KMS-11 (cell line): ENCODE results near the gene DOK4.

Experiments
- H2AFZ ChIP-seq: fragments of 200-600 bp; sonication (generic); 2 replicates; pipeline ENCODE4 v1.6.1; 2016; ENCODE audit warnings: antibody characterized with exemption, mixed run types, low read depth
- H3K27ac ChIP-seq: fragments of 200-600 bp; sonication (generic); 2 replicates; pipeline ENCODE4 v1.6.1; 2016; ENCODE audit warnings: mild to moderate bottlenecking, mixed run types
- H3K27me3 ChIP-seq: fragments of 200-600 bp; sonication (generic); 2 replicates; pipeline ENCODE4 v1.6.1; 2017; ENCODE audit warnings: mild to moderate bottlenecking, low read depth, mixed run types, moderate library complexity; ENCODE audit not compliant: insufficient read depth
- H3K36me3 ChIP-seq: fragments of 200-600 bp; sonication (generic); 2 replicates; pipeline ENCODE4 v1.6.1; 2017; ENCODE audit warnings: mild to moderate bottlenecking, mixed run types; ENCODE audit not compliant: insufficient read depth
- H3K4me1 ChIP-seq: fragments of 200-600 bp; sonication (generic); 2 replicates; pipeline ENCODE4 v1.6.1; 2016; ENCODE audit warnings: mild to moderate bottlenecking, low read depth, mixed run types; ENCODE audit not compliant: poor library complexity, severe bottlenecking
- H3K4me2 ChIP-seq: fragments of 200-600 bp; sonication (generic); 2 replicates; pipeline ENCODE4 v1.7.0; 2016; ENCODE audit warnings: mild to moderate bottlenecking, mixed run types
- H3K4me3 ChIP-seq: fragments of 200-600 bp; sonication (generic); IDR thresholded peaks from 2 replicates; pipeline ENCODE4 v1.6.1; 2017; ENCODE audit warnings: low read depth, low read length, mixed read lengths; ENCODE audit not compliant: insufficient read depth
- H3K79me2 ChIP-seq: fragments of 200-600 bp; sonication (generic); 2 replicates; pipeline ENCODE4 v1.6.1; 2016; ENCODE audit warnings: low read depth, mixed run types; ENCODE audit not compliant: insufficient read depth
- H3K9ac ChIP-seq: fragments of 200-600 bp; sonication (generic); 2 replicates; pipeline ENCODE4 v1.6.1; 2016; ENCODE audit warnings: mild to moderate bottlenecking, mixed run types
- H4K20me1 ChIP-seq: fragments of 200-600 bp; sonication (generic); 2 replicates; pipeline ENCODE4 v1.6.1; 2016; ENCODE audit warnings: mild to moderate bottlenecking, mixed run types; ENCODE audit not compliant: insufficient read depth
- CTCF ChIP-seq: fragments of 200-600 bp; sonication (generic); conservative IDR thresholded peaks from 2 replicates; pipeline ENCODE4 v1.6.1; 2017; ENCODE audit warnings: low read depth, mild to moderate bottlenecking, antibody characterized with exemption, low read length, moderate library complexity, mixed read lengths

The DOK4 gene

GRCh38 chr16:57481421-57481820, 4.9 kb downstream of the DOK4 start:
- no peak overlapping the region for H3K4me2 ChIP-seq
- H3K27ac ChIP-seq, result no peak overlapping the region
- no peak overlapping the region for H3K4me3 ChIP-seq
- no peaks in the 10 kb centered on the region for H4K20me1 ChIP-seq
- no peak overlapping the region for H2AFZ ChIP-seq
- no peak for TF ChIP-seq CTCF
- H3K27me3 ChIP-seq, result no peaks in the 10 kb centered on the region
- no peaks in the 10 kb centered on the region for H3K79me2 ChIP-seq
- no peaks in the 10 kb centered on the region for H3K36me3 ChIP-seq
- peaks cover 11% of the 10 kb centered on the region for H3K4me1 ChIP-seq
- H3K9ac ChIP-seq, result no peak overlapping the region

DNA sequence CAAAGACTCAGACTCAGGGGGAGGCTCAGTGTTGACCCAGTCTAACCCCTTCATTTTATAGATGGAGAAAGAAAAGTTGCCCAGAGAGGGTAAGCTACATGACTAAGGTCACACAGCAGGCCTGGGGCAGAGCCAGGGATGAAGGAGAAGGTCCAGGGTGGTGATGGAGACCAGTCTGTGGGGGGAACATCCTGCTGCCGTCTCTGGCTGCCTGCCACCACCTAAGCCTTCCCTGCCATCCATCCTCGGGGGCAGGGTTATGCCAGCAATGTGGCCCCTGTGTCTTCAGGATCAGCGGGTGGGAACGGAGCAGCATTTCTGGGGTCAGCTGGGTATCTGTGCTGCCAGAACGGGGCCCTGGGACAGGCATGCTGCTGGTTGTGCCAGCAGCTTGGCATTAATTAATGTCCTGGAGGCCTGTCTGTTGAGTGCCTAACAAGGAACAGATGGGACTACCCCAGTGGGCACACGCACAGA, 5.5 kb downstream of the DOK4 start:
- Histone ChIP-seq H3K9ac (no peak overlapping the region), H4K20me1 (no peaks in the 10 kb centered on the region), H3K36me3 (no peaks in the 10 kb centered on the region), H3K4me1 (peaks cover 16% of the 10 kb centered on the region), H3K4me2 (no peak overlapping the region), H3K4me3 (no peak overlapping the region), H3K79me2 (no peaks in the 10 kb centered on the region), H3K27me3 (no peaks in the 10 kb centered on the region), H3K27ac (no peak overlapping the region), H2AFZ (no peak overlapping the region)
- no peak for TF ChIP-seq CTCF

- Histone ChIP-seq H3K79me2 (no peaks in the 10 kb centered on the region), H4K20me1 (no peaks in the 10 kb centered on the region), H3K9ac (no peak overlapping the region), H3K4me1 (peaks cover 13% of the 10 kb centered on the region), H3K4me2 (no peak overlapping the region), H2AFZ (no peak overlapping the region), H3K36me3 (no peaks in the 10 kb centered on the region), H3K27ac (no peak overlapping the region), H3K4me3 (no peak overlapping the region), H3K27me3 (no peaks in the 10 kb centered on the region)
- TF ChIP-seq CTCF, result no peak
These were observed 6.1 kb downstream of the DOK4 start for GRCh38 chr16:57479976-57480753.

DNA sequence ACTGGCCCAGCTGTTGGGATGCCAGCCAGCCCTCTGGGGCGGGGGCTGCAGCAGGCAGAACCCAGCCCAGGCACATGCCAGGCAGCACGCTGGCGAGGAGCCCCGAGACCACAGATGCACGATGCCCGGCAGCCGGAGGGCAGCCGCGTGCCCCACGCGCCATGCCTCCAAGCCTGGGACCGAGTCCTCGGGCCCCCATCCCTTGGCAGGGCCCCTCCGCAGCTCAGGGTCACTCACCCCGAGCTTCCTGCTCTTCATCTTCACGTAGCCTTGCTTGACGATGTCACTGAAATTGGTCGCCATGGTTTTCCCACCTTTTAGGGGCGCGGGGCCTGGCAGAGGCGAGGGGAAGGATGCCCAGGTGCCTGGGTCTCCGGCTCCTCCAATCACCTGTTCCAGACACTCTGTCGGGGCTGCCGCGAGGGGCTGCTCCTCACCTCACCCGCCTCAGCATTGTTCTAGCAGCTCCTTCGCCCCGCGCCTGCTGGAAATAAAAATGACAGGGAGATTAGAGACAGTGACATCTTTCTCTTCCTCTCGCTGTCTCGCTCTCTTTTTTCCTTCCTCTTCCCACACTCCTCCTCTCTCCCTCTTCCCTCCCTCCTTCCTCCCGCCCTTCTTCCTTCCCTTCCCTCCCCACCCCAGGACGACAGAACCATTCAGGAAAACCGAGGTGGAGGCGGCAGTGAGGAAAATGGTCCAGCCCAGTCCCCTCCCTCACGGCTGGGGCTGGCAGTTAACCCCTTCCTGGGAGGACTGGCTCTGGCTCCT, 6.9 kb downstream of the DOK4 start:
- no peaks in the 10 kb centered on the region for H4K20me1 ChIP-seq
- H3K4me2 ChIP-seq, result no peak overlapping the region
- H3K4me3 ChIP-seq, result no peak overlapping the region
- H3K4me1 ChIP-seq, result peaks cover 13% of the 10 kb centered on the region
- no peak overlapping the region for H3K27ac ChIP-seq
- no peaks in the 10 kb centered on the region for H3K36me3 ChIP-seq
- H3K9ac ChIP-seq, result no peak overlapping the region
- no peak for TF ChIP-seq CTCF
- no peak overlapping the region for H2AFZ ChIP-seq
- no peaks in the 10 kb centered on the region for H3K79me2 ChIP-seq
- no peaks in the 10 kb centered on the region for H3K27me3 ChIP-seq
